ENCODE data around the gene LTB4R.

Gene LTB4R

GRCh38 chr14:24278424-24278823, 32.9 kb upstream of the LTB4R start:
- no peak for DNase-seq (ENCODE audit: low read depth in 2 of 2)

DNA sequence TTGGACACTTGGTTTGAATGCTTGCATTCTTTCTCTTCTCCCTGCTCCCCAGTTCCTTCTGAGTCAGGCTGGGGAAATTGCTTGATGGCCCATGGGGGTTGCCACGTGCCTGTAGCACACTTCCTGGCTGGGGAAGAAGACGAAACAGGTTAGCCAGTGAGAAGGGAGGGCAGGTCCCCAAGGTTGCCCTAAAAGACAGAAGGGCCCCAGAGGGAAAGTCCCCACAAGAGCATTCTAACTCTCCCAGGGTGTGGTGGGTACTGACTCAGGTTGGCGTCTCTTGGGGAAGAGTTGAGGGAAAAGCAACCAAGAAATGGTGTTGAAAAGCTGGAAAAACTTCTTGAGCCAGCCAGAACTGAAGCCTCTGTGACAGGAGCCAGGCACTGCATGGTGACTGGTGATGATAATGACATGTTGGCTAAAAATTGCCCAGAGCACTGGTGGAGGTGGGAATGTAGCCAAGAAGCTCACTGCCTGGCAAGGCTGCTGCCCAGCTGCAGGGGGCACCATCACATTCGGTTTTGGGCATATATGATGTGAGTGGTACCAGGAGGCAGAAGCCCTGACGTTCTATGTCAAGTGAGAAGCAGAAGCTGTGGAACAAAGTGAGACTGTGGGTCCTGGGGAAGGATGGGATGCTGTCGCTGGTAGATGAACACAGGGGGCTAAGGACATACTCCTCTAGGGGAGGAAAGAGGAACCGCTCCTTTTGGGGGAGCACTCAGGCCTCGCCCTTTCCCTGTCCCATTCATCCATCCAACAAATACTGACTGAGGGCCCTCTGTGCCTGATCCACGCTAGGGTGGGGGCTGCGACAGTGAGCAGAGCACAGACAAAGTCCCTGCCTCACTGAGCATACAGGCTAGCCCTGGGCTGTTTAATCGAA, 31.8 kb upstream of the LTB4R start:
- DNase-seq (ENCODE audit: low read depth in 2 of 2): peak; percentile 38 to 42

- no peak for DNase-seq (ENCODE audit: low read depth in 2 of 2)
Observed at GRCh38 chr14:24280797-24281460, 30.4 kb upstream of the LTB4R start.

- DNase-seq (ENCODE audit: low read depth in 2 of 2): no peak
Observed at GRCh38 chr14:24281636-24282035, 29.7 kb upstream of the LTB4R start.

DNA sequence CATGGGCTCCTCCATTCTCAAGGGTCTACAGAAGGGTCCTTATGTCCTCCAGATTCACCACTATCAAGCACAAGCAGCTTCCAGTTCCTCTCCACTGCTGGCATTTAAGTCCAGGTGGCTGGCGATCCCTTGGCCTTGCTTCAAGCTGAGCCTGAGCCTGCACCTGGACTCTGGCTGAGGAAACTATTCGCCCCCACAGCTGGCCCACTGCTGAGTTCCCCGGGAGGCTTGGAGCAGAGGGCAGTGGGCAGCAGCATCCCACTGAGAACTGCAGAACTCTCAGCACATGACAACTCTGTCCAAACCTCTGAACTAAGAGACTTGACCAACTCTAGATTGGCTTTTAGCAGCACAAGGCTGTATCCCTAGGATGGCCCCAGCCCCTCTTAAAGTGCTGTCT, 28.6 kb upstream of the LTB4R start:
- DNase-seq (ENCODE audit: low read depth in 2 of 2): no peak

- DNase-seq (ENCODE audit: low read depth in 2 of 2): no peak
Observed at GRCh38 chr14:24283796-24284460, 27.4 kb upstream of the LTB4R start.

DNA sequence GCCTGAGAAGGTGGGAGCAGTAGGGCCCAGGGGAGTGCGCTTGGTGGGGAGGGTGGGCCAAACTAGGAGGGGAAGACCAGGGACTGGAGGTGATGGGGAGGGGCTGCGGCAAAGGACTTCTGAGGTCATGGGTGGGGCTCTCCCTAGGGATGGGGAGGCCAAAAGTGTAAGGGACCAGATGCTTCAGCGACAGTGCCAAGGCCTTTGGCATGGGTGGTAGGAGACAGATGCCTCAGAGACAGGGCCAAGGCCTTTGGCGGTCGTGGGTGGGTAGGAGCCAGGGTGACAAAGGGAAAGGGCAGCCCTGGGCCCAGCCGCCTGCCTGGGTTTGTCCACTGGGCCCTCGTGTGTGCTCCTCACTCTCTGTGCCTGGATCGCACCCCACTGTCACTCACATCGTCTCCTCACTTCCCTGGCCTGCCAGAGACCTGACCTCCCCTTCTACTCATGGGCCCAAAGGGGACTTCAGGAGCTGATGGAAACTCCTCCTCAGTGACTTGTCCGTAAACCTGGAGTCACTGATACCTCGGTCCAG, 26.7 kb upstream of the LTB4R start:
- no peak for DNase-seq (ENCODE audit: low read depth in 2 of 2)

GRCh38 chr14:24285351-24285750, 26.0 kb upstream of the LTB4R start:
- no peak for DNase-seq (ENCODE audit: low read depth in 2 of 2)

DNA sequence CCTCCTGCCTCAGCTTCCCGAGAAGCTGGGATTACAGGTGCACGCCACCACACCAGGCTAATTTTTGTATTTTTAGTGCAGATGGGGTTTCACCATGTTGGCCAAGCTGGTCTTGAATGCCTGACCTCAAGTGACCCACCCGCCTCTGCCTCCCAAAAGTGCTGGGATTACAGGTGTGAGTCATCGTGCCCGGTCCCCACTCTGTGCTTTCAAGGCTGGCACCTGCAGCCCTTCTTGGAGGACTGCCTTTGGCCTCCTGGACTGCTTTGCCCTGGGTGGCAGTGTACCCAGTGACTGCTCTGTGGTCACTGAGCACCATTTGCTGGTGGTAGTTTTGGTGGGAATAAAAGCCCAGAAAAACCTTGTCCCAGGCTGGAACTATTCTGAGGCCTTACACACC, 24.3 kb upstream of the LTB4R start:
- DNase-seq (ENCODE audit: low read depth in 2 of 2): no peak

DNA sequence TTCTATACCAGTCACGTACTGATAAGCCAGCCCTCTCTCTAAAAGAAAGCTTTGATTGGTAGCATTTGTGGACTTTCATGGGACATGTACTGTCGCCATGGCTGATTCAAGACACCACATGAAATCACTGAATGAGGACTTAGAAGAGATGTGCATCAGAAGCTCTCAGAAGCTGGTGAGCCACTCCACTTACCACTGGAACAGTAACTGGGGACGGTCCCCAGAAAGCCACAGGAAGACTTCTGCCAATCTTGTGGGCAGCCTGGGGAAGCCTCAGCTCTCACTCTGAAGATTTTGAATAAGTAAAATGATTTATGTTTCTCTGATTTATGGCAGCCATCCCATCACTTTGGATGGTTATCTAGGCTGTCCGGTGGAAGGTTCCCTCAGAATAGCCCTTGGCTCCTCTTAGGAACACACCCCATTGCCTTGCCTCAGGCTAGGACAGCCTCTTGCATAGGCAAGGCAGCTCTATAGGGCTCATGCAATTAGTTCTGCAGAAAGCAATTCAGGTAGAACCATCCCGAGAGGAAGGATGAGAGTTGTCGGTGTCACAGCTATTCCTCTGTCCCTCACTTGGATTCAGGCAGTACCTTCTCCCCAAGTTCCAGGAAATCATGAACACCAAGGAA, 21.5 kb upstream of the LTB4R start:
- peak; percentile 34 to 63 for DNase-seq (ENCODE audit: low read depth in 2 of 2)

DNA sequence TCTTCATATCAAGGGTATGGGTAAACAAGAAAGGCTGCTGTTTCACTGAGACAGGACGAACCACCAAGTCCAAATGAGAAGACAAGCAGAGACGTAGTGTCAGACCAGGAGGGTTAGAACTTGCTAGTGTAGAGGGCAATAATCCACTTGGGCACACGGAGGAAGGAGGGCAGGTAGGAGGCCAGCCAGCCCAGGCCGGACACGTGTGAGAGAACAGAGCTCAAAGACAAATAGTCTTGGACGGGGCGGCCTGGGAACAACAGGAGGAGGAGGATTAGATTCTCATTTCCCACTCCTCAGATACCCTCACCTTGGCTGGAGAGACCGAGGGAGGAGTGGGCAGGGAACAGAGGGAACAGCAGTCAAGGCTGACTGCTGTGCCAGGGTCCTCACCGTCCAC, 20.6 kb upstream of the LTB4R start:
- DNase-seq (ENCODE audit: low read depth in 2 of 2): no peak

GRCh38 chr14:24291446-24292117, 19.7 kb upstream of the LTB4R start:
- no peak for DNase-seq (ENCODE audit: low read depth in 2 of 2)

DNA sequence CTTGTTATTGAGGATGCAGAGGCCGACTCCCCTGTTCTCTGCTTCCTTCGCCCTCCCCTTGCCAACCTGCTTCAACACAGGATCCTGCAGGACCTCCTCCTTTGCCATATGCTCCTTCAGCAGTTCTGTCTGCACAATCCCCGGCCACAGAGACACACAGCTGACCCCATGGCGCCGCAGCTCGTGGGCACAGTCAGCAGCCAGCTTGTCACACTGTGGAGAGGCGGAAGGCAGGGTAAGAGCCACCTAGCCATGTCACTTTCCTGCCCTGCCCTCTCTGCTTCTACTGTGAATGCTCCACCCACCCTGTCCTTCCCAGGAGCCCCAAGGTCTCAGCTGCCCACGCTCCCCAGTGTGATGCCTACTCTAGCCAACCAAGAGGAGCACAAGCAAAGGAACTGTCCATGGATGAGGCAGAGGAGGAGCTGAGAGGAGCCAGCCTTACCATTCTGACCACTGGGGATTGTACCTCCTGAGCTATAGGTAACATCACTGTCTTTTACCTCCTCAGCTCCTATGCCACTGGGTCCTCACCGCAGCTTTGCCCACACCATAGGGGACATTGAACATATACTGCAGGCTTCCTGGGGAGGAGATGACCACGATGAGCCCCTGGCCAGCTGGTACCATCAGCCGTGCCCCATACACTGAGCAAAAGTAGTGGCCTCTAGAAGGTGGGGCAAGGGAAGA, 19.0 kb upstream of the LTB4R start:
- DNase-seq (ENCODE audit: low read depth in 2 of 2): no peak

- DNase-seq (ENCODE audit: low read depth in 2 of 2): no peak
Observed at GRCh38 chr14:24293525-24293924, 17.8 kb upstream of the LTB4R start.

- peak; percentile 42 to 63 for DNase-seq (ENCODE audit: low read depth in 2 of 2)
Observed at GRCh38 chr14:24296341-24297157, 14.8 kb upstream of the LTB4R start.

DNA sequence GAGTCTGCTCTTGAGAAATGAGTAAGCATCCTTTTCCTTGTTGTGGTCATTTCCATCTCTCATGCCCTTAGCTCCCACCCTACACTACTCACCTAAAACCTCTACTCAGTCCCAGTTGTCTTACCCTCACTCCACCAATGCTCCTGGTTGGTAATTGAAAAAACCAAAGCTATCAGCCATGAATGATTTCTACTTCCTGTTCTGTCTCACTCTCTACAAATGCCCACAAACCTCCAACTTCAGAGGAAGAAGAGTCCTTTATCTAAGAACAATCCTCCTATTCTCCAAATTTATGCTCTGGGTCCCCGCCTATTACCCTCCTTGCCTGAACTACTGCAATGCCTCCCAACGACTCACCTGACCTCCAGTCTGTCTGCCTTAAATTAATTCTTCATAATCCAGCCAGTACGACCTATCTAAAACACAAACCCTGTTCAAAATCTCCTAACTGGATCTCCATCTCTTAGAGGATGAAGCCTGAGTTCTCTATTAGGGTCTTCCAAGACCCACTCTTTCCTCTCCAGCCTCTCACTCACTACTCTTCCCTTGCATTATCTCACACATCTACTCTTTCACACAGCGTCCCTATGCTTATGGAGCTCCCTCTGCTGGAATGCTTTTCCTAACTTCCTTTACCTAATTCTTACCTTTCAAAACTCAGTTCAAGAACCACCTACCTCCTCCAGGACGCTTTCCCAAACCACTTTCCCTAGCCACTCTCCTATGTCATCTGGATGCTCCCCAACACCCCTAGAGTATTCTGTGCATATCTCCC, 13.9 kb upstream of the LTB4R start:
- DNase-seq (ENCODE audit: low read depth in 2 of 2): no peak

DNA sequence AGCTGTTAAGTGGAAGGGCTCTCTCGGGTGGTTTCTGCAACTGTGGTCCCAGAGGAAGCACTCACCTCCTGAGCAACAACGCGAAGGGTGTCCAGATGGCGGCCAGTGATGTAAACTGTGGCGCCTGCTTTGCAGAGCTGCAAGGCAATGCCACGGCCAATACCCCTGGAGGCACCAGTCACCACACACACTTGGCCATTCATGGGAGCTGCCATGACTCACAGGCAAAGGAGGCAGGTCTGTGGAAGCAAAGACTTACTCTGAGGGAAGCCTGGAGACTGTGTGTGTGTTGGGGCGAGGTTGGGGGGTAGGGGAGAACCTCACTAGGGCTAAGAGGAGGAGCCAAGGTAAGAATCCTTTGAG, 12.4 kb upstream of the LTB4R start:
- DNase-seq (ENCODE audit: low read depth in 2 of 2): no peak

DNA sequence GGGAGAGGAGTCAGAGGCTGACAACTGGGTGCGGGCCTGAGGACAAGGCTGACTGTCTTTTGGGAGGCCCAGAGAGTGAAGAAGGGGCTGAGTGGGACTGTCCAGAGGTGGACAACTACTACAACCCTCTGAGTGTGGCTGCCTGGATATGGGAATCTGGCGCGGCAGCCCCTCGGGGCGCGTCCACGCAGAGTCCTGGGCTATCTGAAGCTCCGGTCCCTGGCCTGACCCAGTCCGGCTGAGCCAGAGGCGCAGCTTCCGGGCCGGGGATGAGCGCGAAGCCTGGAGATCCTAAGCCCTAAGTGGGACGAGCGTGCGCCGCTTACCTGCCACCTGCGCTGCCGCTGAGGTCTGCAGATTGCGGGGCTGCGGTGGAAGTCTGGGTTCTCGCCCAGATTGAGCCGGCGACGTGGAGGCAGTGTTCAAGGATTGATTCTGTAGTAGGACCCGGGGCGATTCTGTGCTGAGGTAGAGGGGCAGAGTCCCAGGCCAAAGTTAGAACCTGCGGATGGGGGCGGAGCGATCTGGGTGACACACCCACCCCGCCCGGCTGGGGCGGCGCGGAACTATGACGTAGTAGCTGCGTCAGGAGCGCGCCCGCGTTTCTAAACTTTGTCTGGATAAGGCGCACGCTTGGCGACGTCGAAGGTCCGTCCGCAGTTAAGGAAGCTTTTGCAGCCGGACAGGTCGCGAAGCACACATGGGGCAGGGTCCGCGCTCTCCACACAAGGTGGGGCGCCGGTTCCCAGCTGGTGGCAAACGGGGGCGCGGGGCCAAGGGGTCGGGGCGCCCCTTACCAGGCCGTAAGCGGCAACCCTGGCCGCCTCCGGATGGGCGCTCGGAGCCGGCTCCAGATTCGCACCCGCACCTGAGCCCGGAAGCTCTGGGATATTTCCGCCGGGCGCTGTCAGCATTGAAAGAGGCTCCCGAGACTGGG, 11.8 kb upstream of the LTB4R start, which contains the start of the genes DHRS1 and NOP9:
Gene DHRS1, minus strand, starts transcription at position 526 of the 937 bp plus-strand sequence. CDS start 674 bp downstream, outside the sequence.
Gene NOP9, plus strand, starts transcription at position 596 of the 937 bp plus-strand sequence. Its CDS starts 105 bp downstream, at position 701.
- DNase-seq (ENCODE audit: low read depth in 2 of 2): peak; percentile 87 to 92

Measured in stimulated activated CD4-positive, alpha-beta T cell treated with anti-CD3 and anti-CD28 coated beads, Interleukin-12 subunit alpha, Interleukin-12 subunit beta, amount 100 ng/mL, for 24 hours (primary cell).